GM12878 (cell line): ENCODE data around the gene DDX56. TPM values are rescaled to one million over a fixed set of nuclear protein-coding genes. Genes with fewer than 3 reads are reported as not detected.
A peak's percentile ranks its signal among the peaks of the same experiment; 100 is the strongest.

ENCODE experiments used
- ATF7 ChIP-seq: fragments of 450-650 bp; IDR thresholded peaks from 2 replicates; pipeline ENCODE4 v1.6.1; 2016; ENCODE audit warnings: low read depth, mild to moderate bottlenecking
- E2F4 ChIP-seq: IDR thresholded peaks from 2 replicates; pipeline ENCODE4 v1.6.1; 2012; ENCODE audit warnings: low read depth, low read length, improper control_type of control experiment
- EP300 ChIP-seq, 2 experiments: fragments of 150-350 bp in 1 of 2; IDR thresholded peaks; 2 replicates each; pipeline ENCODE4 v1.6.1; 2011 to 2012; ENCODE audit warnings: low read depth in 2 of 2, low read length in 2 of 2, borderline replicate concordance in 1 of 2, improper control_type of control experiment in 1 of 2, inconsistent platforms in 1 of 2; ENCODE audit not compliant: control insufficient read depth in 1 of 2
- FOS ChIP-seq: IDR thresholded peaks from 3 replicates; pipeline ENCODE4 v1.6.1; 2011; ENCODE audit warnings: borderline replicate concordance; ENCODE audit not compliant: insufficient read length; ENCODE audit errors: extremely low read depth
- NBN ChIP-seq: fragments of 450-650 bp; IDR thresholded peaks from 2 replicates; pipeline ENCODE4 v1.6.1; 2016
- NFIC ChIP-seq: IDR thresholded peaks from 2 replicates; pipeline ENCODE4 v1.6.1; 2012; ENCODE audit warnings: low read depth, mild to moderate bottlenecking, inconsistent platforms, low read length, moderate library complexity
- SIX5 ChIP-seq: IDR thresholded peaks from 2 replicates; pipeline ENCODE4 v1.6.1; 2011; ENCODE audit warnings: mild to moderate bottlenecking, low read depth, low read length, moderate library complexity; ENCODE audit not compliant: severe bottlenecking
- SKIL ChIP-seq: fragments of 450-650 bp; IDR thresholded peaks from 2 replicates; pipeline ENCODE4 v1.6.1; 2017; ENCODE audit warnings: mild to moderate bottlenecking, low read depth, inconsistent platforms; ENCODE audit not compliant: poor library complexity, severe bottlenecking
- SRF ChIP-seq, 2 experiments: IDR thresholded peaks; 2 replicates each; pipeline ENCODE4 v1.6.1; 2011; ENCODE audit warnings: low read depth in 2 of 2, low read length in 2 of 2, mild to moderate bottlenecking in 1 of 2, moderate library complexity in 1 of 2
- STAT1 ChIP-seq: fragments of 450-650 bp; conservative IDR thresholded peaks from 2 replicates; pipeline ENCODE4 v1.6.1; 2014; ENCODE audit warnings: antibody characterized with exemption, mild to moderate bottlenecking
- SUPT20H ChIP-seq: IDR thresholded peaks from 2 replicates; pipeline ENCODE4 v1.6.1; 2011; ENCODE audit warnings: low read depth, mild to moderate bottlenecking, low read length, moderate library complexity, borderline replicate concordance; ENCODE audit not compliant: control insufficient read depth
- polyA plus RNA-seq, 11 experiments: library from polyadenylated mRNA; depleted of rRNA in 4 of 11; unstranded in 6 of 11; stranded (reverse) in 5 of 11; fragments of >200 nt; fragmentation: Nextera tagmentation in 4 of 11; fragmentation: Illumina TruSeq in 1 of 11; extraction: Ambion mirVana in 4 of 11; extraction: Trizol in 1 of 11; gene quantifications; 1 replicate in 1 of 11; 2 replicates in 10 of 11; pipeline versions ENCODE4 v1.2.1 to v1.2.3, GENCODE V29; 2011 to 2016; ENCODE audit warnings: inconsistent platforms in 2 of 11, missing spikeins in 2 of 11, low read depth in 1 of 11
- total RNA-seq, 4 experiments: library from RNA; depleted of rRNA in 3 of 4; stranded (reverse); fragments of >200 nt in 3 of 4; fragmentation: Illumina TruSeq in 1 of 4; extraction: Trizol in 1 of 4; gene quantifications; 2 replicates each; pipeline versions ENCODE4 v1.2.1 to v1.2.3, GENCODE V29; 2013 to 2021
- TF ChIP-seq, protein P1 (sequence below): fragments of 450-650 bp; IDR thresholded peaks from 2 replicates; pipeline ENCODE4 v1.6.1; 2016; ENCODE audit warnings: mild to moderate bottlenecking
- TF ChIP-seq, protein P2 (sequence below): fragments of 450-650 bp; formaldehyde crosslinking; IDR thresholded peaks from 2 replicates; pipeline ENCODE4 v1.4.0; 2020; ENCODE audit warnings: mild to moderate bottlenecking, moderate library complexity
- TF ChIP-seq, protein P3 (sequence below): IDR thresholded peaks from 2 replicates; pipeline ENCODE4 v1.6.1; 2012; ENCODE audit warnings: low read length, inconsistent platforms
- TF ChIP-seq, protein P4 (sequence below): fragments of 450-650 bp; IDR thresholded peaks from 2 replicates; pipeline ENCODE4 v1.6.1; 2017; ENCODE audit warnings: mild to moderate bottlenecking, moderate library complexity

Gene DDX56
- total and polyA plus RNA-seq, 10 of the 15 experiments (the other 5 are each of a cell fraction or from before 2014, with no cell fraction given): 19.8 to 136 (median 81.3) TPM

DNA sequence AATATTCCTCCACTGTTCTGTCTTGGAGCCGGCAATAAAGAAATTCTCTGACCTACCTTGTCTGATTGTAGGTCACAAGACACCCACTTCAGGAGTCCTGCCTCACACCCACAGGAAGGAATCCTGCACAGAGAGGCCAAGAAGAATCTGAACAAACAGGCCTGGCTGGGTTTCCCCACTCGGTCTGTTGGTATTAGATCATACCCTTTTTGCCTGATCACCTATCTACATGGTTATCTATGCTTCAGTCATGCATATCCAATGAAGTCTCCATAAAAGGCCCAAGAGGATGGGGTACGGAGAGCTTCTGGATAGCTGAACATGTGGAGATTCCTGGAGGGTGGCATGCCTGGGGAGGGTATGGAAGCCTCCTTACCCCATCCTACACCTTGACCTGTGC, 45.0 kb upstream of the DDX56 start (continued):
- no peak for TF ChIP-seq SKIL
- TF ChIP-seq EP300 (IDR thresholded peaks at IDR 0.05; ENCODE audit: borderline replicate concordance in 1 of 2, control insufficient read depth in 1 of 2, low read depth in 2 of 2, low read length in 2 of 2): no peak
- TF ChIP-seq, protein P1, sequence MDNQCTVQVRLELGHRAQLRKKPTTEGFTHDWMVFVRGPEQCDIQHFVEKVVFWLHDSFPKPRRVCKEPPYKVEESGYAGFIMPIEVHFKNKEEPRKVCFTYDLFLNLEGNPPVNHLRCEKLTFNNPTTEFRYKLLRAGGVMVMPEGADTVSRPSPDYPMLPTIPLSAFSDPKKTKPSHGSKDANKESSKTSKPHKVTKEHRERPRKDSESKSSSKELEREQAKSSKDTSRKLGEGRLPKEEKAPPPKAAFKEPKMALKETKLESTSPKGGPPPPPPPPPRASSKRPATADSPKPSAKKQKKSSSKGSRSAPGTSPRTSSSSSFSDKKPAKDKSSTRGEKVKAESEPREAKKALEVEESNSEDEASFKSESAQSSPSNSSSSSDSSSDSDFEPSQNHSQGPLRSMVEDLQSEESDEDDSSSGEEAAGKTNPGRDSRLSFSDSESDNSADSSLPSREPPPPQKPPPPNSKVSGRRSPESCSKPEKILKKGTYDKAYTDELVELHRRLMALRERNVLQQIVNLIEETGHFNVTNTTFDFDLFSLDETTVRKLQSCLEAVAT: peak; percentile 51; the same call in 1 of the 2 replicates
- no peak for TF ChIP-seq SUPT20H
- 0 out of 2 replicates have a peak, but pooled peaks have one; percentile 45 for TF ChIP-seq NFIC
- no peak for TF ChIP-seq FOS
- TF ChIP-seq ATF7: peak; percentile 56
- TF ChIP-seq, protein P2, sequence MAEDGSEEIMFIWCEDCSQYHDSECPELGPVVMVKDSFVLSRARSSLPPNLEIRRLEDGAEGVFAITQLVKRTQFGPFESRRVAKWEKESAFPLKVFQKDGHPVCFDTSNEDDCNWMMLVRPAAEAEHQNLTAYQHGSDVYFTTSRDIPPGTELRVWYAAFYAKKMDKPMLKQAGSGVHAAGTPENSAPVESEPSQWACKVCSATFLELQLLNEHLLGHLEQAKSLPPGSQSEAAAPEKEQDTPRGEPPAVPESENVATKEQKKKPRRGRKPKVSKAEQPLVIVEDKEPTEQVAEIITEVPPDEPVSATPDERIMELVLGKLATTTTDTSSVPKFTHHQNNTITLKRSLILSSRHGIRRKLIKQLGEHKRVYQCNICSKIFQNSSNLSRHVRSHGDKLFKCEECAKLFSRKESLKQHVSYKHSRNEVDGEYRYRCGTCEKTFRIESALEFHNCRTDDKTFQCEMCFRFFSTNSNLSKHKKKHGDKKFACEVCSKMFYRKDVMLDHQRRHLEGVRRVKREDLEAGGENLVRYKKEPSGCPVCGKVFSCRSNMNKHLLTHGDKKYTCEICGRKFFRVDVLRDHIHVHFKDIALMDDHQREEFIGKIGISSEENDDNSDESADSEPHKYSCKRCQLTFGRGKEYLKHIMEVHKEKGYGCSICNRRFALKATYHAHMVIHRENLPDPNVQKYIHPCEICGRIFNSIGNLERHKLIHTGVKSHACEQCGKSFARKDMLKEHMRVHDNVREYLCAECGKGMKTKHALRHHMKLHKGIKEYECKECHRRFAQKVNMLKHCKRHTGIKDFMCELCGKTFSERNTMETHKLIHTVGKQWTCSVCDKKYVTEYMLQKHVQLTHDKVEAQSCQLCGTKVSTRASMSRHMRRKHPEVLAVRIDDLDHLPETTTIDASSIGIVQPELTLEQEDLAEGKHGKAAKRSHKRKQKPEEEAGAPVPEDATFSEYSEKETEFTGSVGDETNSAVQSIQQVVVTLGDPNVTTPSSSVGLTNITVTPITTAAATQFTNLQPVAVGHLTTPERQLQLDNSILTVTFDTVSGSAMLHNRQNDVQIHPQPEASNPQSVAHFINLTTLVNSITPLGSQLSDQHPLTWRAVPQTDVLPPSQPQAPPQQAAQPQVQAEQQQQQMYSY: no peak
- 0 out of 2 replicates have a peak, but pooled peaks have one; percentile 20 for TF ChIP-seq NBN
- TF ChIP-seq SIX5: no peak
- TF ChIP-seq SRF (IDR thresholded peaks at IDR 0.05; ENCODE audit: low read depth in 2 of 2, low read length in 2 of 2): peak in 1 of 2 experiments; percentile 63; a peak in 1 of 4 replicates
- TF ChIP-seq, protein P3, sequence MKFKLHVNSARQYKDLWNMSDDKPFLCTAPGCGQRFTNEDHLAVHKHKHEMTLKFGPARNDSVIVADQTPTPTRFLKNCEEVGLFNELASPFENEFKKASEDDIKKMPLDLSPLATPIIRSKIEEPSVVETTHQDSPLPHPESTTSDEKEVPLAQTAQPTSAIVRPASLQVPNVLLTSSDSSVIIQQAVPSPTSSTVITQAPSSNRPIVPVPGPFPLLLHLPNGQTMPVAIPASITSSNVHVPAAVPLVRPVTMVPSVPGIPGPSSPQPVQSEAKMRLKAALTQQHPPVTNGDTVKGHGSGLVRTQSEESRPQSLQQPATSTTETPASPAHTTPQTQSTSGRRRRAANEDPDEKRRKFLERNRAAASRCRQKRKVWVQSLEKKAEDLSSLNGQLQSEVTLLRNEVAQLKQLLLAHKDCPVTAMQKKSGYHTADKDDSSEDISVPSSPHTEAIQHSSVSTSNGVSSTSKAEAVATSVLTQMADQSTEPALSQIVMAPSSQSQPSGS: no peak; the same call in 1 of the 2 replicates
- TF ChIP-seq, protein P4, sequence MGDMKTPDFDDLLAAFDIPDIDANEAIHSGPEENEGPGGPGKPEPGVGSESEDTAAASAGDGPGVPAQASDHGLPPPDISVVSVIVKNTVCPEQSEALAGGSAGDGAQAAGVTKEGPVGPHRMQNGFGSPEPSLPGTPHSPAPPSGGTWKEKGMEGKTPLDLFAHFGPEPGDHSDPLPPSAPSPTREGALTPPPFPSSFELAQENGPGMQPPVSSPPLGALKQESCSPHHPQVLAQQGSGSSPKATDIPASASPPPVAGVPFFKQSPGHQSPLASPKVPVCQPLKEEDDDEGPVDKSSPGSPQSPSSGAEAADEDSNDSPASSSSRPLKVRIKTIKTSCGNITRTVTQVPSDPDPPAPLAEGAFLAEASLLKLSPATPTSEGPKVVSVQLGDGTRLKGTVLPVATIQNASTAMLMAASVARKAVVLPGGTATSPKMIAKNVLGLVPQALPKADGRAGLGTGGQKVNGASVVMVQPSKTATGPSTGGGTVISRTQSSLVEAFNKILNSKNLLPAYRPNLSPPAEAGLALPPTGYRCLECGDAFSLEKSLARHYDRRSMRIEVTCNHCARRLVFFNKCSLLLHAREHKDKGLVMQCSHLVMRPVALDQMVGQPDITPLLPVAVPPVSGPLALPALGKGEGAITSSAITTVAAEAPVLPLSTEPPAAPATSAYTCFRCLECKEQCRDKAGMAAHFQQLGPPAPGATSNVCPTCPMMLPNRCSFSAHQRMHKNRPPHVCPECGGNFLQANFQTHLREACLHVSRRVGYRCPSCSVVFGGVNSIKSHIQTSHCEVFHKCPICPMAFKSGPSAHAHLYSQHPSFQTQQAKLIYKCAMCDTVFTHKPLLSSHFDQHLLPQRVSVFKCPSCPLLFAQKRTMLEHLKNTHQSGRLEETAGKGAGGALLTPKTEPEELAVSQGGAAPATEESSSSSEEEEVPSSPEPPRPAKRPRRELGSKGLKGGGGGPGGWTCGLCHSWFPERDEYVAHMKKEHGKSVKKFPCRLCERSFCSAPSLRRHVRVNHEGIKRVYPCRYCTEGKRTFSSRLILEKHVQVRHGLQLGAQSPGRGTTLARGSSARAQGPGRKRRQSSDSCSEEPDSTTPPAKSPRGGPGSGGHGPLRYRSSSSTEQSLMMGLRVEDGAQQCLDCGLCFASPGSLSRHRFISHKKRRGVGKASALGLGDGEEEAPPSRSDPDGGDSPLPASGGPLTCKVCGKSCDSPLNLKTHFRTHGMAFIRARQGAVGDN: no peak
- TF ChIP-seq STAT1: no peak
- TF ChIP-seq E2F4: no peak
